ENCODE measurements around the gene SLC45A1.

GRCh38 chr1:8390707-8391106 is 72.8 kb downstream of the SLC45A1 start:
- TF ChIP-seq CTCF (IDR thresholded peaks at IDR 0.05), result no peak
- TF ChIP-seq EP300 (IDR thresholded peaks at IDR 0.05), result no peak
